GM12872 (cell line): ENCODE measurements around the gene TMEFF2.

ENCODE experiments used
- TF ChIP-seq, protein P1 (sequence below): IDR thresholded peaks from 3 replicates; pipeline ENCODE4 v1.5.1; 2011; ENCODE audit warnings: low read depth, mild to moderate bottlenecking, low read length, moderate library complexity; ENCODE audit not compliant: insufficient read depth

TMEFF2 gene

DNA sequence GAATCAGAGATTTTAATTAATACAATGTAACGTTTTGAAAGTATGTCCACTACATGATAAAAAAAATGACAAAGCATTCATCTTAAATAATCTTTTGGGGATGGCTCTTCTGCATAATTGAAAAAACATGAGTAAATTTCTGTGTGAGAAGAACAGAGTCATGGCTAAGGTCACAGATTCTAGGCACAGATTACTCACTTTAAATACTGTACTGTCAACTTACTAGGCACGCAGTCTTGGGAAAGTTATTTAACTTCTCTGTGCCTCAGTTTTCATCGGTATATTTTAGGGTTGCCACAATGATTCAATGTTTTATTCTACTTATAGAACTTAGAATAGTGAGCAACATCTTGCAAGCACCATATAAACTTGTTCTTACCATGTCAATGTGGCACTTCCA is 49.2 kb downstream of the TMEFF2 start:
- TF ChIP-seq, protein P1, sequence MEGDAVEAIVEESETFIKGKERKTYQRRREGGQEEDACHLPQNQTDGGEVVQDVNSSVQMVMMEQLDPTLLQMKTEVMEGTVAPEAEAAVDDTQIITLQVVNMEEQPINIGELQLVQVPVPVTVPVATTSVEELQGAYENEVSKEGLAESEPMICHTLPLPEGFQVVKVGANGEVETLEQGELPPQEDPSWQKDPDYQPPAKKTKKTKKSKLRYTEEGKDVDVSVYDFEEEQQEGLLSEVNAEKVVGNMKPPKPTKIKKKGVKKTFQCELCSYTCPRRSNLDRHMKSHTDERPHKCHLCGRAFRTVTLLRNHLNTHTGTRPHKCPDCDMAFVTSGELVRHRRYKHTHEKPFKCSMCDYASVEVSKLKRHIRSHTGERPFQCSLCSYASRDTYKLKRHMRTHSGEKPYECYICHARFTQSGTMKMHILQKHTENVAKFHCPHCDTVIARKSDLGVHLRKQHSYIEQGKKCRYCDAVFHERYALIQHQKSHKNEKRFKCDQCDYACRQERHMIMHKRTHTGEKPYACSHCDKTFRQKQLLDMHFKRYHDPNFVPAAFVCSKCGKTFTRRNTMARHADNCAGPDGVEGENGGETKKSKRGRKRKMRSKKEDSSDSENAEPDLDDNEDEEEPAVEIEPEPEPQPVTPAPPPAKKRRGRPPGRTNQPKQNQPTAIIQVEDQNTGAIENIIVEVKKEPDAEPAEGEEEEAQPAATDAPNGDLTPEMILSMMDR = no peak

DNA sequence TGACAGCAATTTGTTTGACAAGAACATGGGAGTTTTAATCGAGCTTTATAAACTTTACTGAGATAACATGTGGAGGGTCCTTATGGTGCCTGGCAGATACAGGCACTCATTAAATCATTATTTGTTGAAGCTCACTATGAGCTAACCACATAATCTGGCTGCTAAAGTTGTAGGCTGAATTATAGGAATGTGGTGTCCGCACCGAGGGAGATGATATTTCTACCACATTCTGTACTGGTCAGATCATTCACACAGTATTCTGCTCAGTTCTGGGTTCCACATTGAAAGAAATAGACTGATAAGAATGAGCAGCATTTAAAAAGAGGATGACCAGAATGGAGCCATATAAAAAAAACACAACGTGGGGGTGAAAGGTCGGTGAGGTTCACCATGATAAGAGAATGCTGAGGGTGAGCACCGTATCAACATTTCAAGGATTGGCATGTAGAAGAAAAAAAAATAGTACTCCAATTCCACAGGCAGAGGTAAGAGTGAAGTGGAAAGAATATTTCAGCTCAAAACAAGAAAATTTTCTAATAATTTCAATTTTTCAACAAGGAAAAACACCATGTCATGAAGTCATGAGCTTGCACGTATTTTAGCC is 54.4 kb downstream of the TMEFF2 start:
- TF ChIP-seq, protein P1 = no peak

DNA sequence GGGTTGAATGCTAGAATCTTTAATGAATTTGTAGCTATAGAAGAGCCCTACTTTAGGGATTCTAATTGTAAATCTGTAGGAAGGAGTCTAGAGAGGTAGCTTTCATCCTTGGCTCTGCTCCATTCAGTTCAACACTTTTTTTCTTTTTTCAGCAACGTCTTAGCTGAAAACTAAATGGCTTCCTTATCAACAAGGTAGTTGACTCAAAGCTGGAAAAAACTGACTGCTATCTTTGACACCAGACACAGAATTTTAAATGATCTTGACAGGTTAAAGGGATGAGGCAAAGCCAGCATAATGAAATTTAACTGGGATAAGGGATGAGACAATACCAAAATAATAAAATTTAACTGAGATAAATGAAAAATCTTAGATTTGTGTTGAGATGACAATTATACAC is 54.9 kb downstream of the TMEFF2 start:
- TF ChIP-seq, protein P1 = no peak

DNA sequence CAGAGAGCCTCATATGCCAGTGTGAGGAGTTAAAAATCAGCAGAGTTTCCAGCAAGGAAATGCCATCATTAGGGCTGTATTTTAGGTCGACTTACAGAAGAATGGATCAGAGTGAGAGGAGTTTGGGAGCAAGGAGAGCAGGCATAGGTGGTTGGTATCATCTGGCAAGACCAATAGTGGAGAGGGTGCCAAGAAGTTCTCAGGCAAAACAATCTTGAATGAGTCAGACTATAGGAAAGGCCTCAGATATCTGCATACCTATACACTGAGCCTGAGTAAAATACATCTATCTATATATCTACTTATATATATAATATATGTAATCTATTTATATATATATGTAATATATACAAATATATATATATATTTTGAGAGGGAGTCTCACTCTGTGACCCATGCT is 57.3 kb downstream of the TMEFF2 start:
- TF ChIP-seq, protein P1 = no peak

DNA sequence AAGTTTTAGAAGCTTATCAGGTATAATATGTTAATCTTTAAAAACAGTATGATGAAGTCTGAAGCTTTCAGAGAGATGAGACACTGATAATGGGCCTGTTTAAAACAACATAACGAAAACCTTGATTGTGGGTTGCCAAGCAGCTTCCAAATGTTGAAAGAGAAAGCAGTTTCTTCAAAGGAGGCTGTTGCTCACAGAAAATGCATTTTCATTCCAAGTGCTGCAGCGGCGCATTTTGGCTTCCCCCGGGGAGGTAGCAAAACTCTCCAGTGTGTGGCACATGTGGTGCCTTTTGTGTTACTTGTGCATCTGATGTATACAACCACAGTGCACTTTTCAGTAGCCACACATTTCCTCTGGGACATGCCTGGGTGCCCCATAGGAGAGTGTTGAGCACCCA is 66.1 kb downstream of the TMEFF2 start:
- TF ChIP-seq, protein P1 = no peak

DNA sequence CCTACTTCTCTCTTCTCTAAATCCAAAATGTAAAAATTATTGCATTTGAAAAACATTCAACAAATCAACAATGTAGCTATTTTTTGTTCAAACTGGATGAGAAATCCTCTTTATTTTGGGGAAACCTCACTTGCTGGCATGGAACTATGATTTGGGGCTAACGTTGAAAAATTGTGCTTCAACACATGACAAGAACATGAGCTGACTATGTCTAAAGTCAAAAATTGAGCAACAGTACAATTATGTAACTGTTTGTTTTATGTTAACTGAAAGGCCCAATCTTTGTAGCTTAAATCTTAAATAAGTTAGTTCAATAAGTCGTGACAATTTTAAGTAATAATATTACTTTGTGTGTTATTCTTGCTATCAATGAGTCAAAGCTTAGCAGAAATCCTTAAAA is 67.3 kb downstream of the TMEFF2 start:
- TF ChIP-seq, protein P1 = no peak

DNA sequence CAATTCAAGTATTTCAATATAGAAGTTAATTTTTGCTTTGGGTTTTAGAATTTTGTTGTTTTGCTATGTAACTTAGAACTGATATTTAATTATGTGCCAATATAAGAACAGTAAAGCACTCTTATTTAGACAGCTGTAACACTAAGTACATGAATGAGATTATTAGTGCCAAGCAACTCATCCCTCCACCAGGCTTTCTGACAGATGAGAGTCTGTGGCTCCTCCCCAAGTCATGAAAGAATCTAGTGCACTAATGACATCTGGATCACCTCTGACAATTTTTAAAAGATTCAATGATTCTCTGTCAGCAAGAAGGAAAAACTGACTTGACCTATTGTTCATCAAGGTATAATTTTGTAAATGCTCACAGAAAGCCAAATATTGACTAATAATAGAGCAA is 67.8 kb downstream of the TMEFF2 start:
- TF ChIP-seq, protein P1 = no peak
